Type B pancreatic cell (in vitro differentiated cells): ENCODE results near the gene ING3. TPM values are rescaled to one million over a fixed set of nuclear protein-coding genes. Genes with fewer than 3 reads are reported as not detected.

Experiments
- DNase-seq: peaks from one replicate; pipeline ENCODE4 v3.0.0; 2021; ENCODE audit warnings: mixed read lengths; ENCODE audit not compliant: unreplicated experiment; ENCODE audit errors: extremely low spot score
- H3K27ac Mint-ChIP-seq: 2 replicates; pipeline ENCODE4 v1.8.0; 2021; ENCODE audit warnings: mild to moderate bottlenecking, mixed read lengths
- H3K27me3 Mint-ChIP-seq: 2 replicates; pipeline ENCODE4 v1.8.0; 2021; ENCODE audit warnings: mixed read lengths
- H3K36me3 Mint-ChIP-seq: 2 replicates; pipeline ENCODE4 v1.8.0; 2021; ENCODE audit warnings: mixed read lengths
- H3K4me1 Mint-ChIP-seq: one replicate; pipeline ENCODE4 v1.8.0; 2021; ENCODE audit warnings: mixed read lengths; ENCODE audit not compliant: unreplicated experiment
- H3K4me3 Mint-ChIP-seq: 2 replicates; pipeline ENCODE4 v1.8.0; 2021; ENCODE audit warnings: mild to moderate bottlenecking, mixed read lengths
- H3K9me3 Mint-ChIP-seq: 2 replicates; pipeline ENCODE4 v1.8.0; 2021; ENCODE audit warnings: mixed read lengths
- CTCF ChIP-seq: fragments of 200-600 bp; sonication (generic); conservative IDR thresholded peaks from 2 replicates; pipeline ENCODE4 v1.5.0; 2021; ENCODE audit warnings: antibody characterized with exemption, mild to moderate bottlenecking
- total RNA-seq: library from RNA; stranded (reverse); gene quantifications from 2 replicates; pipeline ENCODE4 v1.2.1, GENCODE V29; 2021; ENCODE audit warnings: low replicate concordance

Gene ING3
- total RNA-seq, 1 donor from 2014 or later, result 20.7 TPM

- Mint-ChIP-seq H3K36me3 (no peaks in the 10 kb centered on the region), H3K4me3 (no peak overlapping the region), H3K4me1 (no peaks in the 10 kb centered on the region), H3K27me3 (no peaks in the 10 kb centered on the region), H3K9me3 (no peaks in the 10 kb centered on the region), H3K27ac (no peak overlapping the region)
- no peak for TF ChIP-seq CTCF
- no peak for DNase-seq
These were observed 23.0 kb upstream of the ING3 start for GRCh38 chr7:120927454-120928103.

- H3K4me3 Mint-ChIP-seq, result no peak overlapping the region
- no peaks in the 10 kb centered on the region for H3K27me3 Mint-ChIP-seq
- H3K4me1 Mint-ChIP-seq, result no peaks in the 10 kb centered on the region
- TF ChIP-seq CTCF, result no peak
- H3K27ac Mint-ChIP-seq, result no peak overlapping the region
- no peaks in the 10 kb centered on the region for H3K36me3 Mint-ChIP-seq
- no peaks in the 10 kb centered on the region for H3K9me3 Mint-ChIP-seq
- DNase-seq, result no peak
These were observed 19.3 kb upstream of the ING3 start for GRCh38 chr7:120931243-120931642.

GRCh38 chr7:120933475-120933874 lies 17.1 kb upstream of the ING3 start:
- H3K9me3 Mint-ChIP-seq, result no peaks in the 10 kb centered on the region
- no peaks in the 10 kb centered on the region for H3K36me3 Mint-ChIP-seq
- TF ChIP-seq CTCF, result no peak
- no peak for DNase-seq
- H3K4me3 Mint-ChIP-seq, result no peak overlapping the region
- no peaks in the 10 kb centered on the region for H3K4me1 Mint-ChIP-seq
- no peak overlapping the region for H3K27ac Mint-ChIP-seq
- H3K27me3 Mint-ChIP-seq, result no peaks in the 10 kb centered on the region

- no peak overlapping the region for H3K4me3 Mint-ChIP-seq
- no peak for TF ChIP-seq CTCF
- H3K9me3 Mint-ChIP-seq, result no peaks in the 10 kb centered on the region
- no peaks in the 10 kb centered on the region for H3K36me3 Mint-ChIP-seq
- H3K27me3 Mint-ChIP-seq, result no peaks in the 10 kb centered on the region
- H3K4me1 Mint-ChIP-seq, result no peaks in the 10 kb centered on the region
- no peak for DNase-seq
- H3K27ac Mint-ChIP-seq, result no peak overlapping the region
These were observed 11.2 kb upstream of the ING3 start for GRCh38 chr7:120939345-120939744.

GRCh38 chr7:120941064-120941463 lies 9.5 kb upstream of the ING3 start:
- no peaks in the 10 kb centered on the region for H3K27me3 Mint-ChIP-seq
- no peak overlapping the region for H3K4me3 Mint-ChIP-seq
- peak; percentile 42 for TF ChIP-seq CTCF
- H3K9me3 Mint-ChIP-seq, result no peaks in the 10 kb centered on the region
- DNase-seq, result no peak
- H3K36me3 Mint-ChIP-seq, result no peaks in the 10 kb centered on the region
- H3K27ac Mint-ChIP-seq, result no peak overlapping the region
- H3K4me1 Mint-ChIP-seq, result peaks cover 5% of the 10 kb centered on the region

GRCh38 chr7:120941856-120942255 lies 8.7 kb upstream of the ING3 start:
- Mint-ChIP-seq H3K9me3 (no peaks in the 10 kb centered on the region), H3K27me3 (no peaks in the 10 kb centered on the region), H3K4me1 (peaks cover 5% of the 10 kb centered on the region), H3K36me3 (no peaks in the 10 kb centered on the region), H3K4me3 (no peak overlapping the region), H3K27ac (no peak overlapping the region)
- TF ChIP-seq CTCF, result no peak
- no peak for DNase-seq
